ENCODE measurements around the gene PLGLB1.
"Not testable (repeated sequence)": the region's sequence is repeated elsewhere in the genome, so short reads cannot be mapped to it uniquely, and the experiment has no call there.

DNA sequence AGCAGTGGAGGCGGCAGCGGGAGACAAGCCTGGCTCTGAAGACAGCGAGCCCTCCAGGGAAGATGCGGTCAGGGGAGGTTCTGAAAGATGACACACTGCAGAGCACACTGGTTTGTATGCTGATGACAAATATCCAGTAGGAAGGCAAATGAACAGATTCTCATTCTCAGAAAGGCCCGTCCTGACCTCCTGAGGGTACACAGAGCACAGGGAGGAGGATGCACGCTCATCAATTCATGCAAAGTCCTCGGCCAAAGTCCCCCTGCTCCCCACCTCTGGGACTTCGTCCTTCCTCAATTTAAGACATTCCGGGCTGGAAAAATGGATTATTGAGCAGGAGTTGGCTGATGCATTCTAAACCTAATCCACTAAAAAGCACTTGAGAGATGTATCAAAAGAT, 2.6 kb downstream of the PLGLB1 start:
- TF ChIP-seq, protein P1, sequence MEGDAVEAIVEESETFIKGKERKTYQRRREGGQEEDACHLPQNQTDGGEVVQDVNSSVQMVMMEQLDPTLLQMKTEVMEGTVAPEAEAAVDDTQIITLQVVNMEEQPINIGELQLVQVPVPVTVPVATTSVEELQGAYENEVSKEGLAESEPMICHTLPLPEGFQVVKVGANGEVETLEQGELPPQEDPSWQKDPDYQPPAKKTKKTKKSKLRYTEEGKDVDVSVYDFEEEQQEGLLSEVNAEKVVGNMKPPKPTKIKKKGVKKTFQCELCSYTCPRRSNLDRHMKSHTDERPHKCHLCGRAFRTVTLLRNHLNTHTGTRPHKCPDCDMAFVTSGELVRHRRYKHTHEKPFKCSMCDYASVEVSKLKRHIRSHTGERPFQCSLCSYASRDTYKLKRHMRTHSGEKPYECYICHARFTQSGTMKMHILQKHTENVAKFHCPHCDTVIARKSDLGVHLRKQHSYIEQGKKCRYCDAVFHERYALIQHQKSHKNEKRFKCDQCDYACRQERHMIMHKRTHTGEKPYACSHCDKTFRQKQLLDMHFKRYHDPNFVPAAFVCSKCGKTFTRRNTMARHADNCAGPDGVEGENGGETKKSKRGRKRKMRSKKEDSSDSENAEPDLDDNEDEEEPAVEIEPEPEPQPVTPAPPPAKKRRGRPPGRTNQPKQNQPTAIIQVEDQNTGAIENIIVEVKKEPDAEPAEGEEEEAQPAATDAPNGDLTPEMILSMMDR (IDR thresholded peaks at IDR 0.05; ENCODE audit: insufficient read depth, low read length, poor library complexity, severe bottlenecking) = not testable (repeated sequence)
- TF ChIP-seq EZH2phosphoT487 (conservative IDR thresholded peaks at IDR 0.05; ENCODE audit: low read length) = not testable (repeated sequence)

Data from SU-DHL-6 (cell line).